Loucy (cell line): Measurements from ENCODE around the gene PM20D1.

Source experiments
- H2AFZ ChIP-seq: fragments of 200-600 bp; sonication (generic); 2 replicates; pipeline ENCODE4 v1.6.0; 2016; ENCODE audit warnings: antibody characterized with exemption, mild to moderate bottlenecking, low read length, moderate library complexity
- H3F3A ChIP-seq: fragments of 200-600 bp; 2 replicates; pipeline ENCODE4 v1.6.0; 2016; ENCODE audit warnings: antibody characterized with exemption, low read depth, mild to moderate bottlenecking
- H3K27me3 ChIP-seq: fragments of 200-600 bp; sonication (generic); 2 replicates; pipeline ENCODE4 v1.6.1; 2014; ENCODE audit warnings: low read length, mild to moderate bottlenecking; ENCODE audit not compliant: insufficient read depth, poor library complexity, severe bottlenecking
- H3K36me3 ChIP-seq: fragments of 200-600 bp; sonication (generic); 2 replicates; pipeline ENCODE4 v1.6.1; 2016; ENCODE audit warnings: low read length; ENCODE audit not compliant: insufficient read depth
- H3K4me1 ChIP-seq: fragments of 200-600 bp; sonication (generic); 2 replicates; pipeline ENCODE4 v1.5.1; 2014; ENCODE audit warnings: low read length, mild to moderate bottlenecking; ENCODE audit not compliant: insufficient read depth, poor library complexity, severe bottlenecking
- H3K4me2 ChIP-seq: fragments of 200-600 bp; sonication (generic); 2 replicates; pipeline ENCODE4 v1.6.0; 2014; ENCODE audit warnings: antibody characterized with exemption, low read length, low read depth, mild to moderate bottlenecking; ENCODE audit not compliant: poor library complexity, severe bottlenecking
- H3K4me3 ChIP-seq: fragments of 200-600 bp; sonication (generic); 2 replicates; pipeline ENCODE4 v1.5.1; 2014; ENCODE audit warnings: low read length, mild to moderate bottlenecking, mixed read lengths; ENCODE audit not compliant: poor library complexity, severe bottlenecking
- H3K79me2 ChIP-seq: fragments of 200-600 bp; sonication (generic); 2 replicates; pipeline ENCODE4 v1.6.1; 2014; ENCODE audit warnings: low read length; ENCODE audit not compliant: insufficient read depth
- H3K9ac ChIP-seq: fragments of 200-600 bp; sonication (generic); 2 replicates; pipeline ENCODE4 v1.6.0; 2014; ENCODE audit warnings: mild to moderate bottlenecking, low read depth, low read length, moderate library complexity; ENCODE audit not compliant: poor library complexity, severe bottlenecking
- H3K9me2 ChIP-seq: fragments of 200-600 bp; sonication (generic); replicated peaks from 2 replicates; pipeline ENCODE4 v1.6.1; 2016; ENCODE audit warnings: low read depth, low read length, mixed read lengths
- H3K9me3 ChIP-seq: fragments of 200-600 bp; sonication (generic); 2 replicates; pipeline ENCODE4 v1.6.1; 2014; ENCODE audit warnings: mild to moderate bottlenecking, antibody characterized with exemption, low read length, low read depth; ENCODE audit not compliant: insufficient read depth
- H4K20me1 ChIP-seq: fragments of 200-600 bp; sonication (generic); 2 replicates; pipeline ENCODE4 v1.6.0; 2014; ENCODE audit warnings: antibody characterized with exemption, low read length, mild to moderate bottlenecking; ENCODE audit not compliant: insufficient read depth, poor library complexity, severe bottlenecking
- CTCF ChIP-seq: fragments of 200-600 bp; sonication (generic); conservative IDR thresholded peaks from 2 replicates; pipeline ENCODE4 v1.5.1; 2014; ENCODE audit warnings: mild to moderate bottlenecking, antibody characterized with exemption, low read length
- EZH2phosphoT487 ChIP-seq: fragments of 200-600 bp; IDR thresholded peaks from 2 replicates; pipeline ENCODE4 v1.6.1; 2018; ENCODE audit warnings: antibody characterized with exemption, mild to moderate bottlenecking, moderate library complexity, borderline replicate concordance

Gene PM20D1

GRCh38 chr1:205837382-205837970 is 12.5 kb downstream of the PM20D1 start:
- peaks cover 45% of the 10 kb centered on the region for H3K4me1 ChIP-seq
- H3K36me3 ChIP-seq = no peaks in the 10 kb centered on the region
- H3K9ac ChIP-seq = no peak overlapping the region
- H3K79me2 ChIP-seq = no peaks in the 10 kb centered on the region
- H3K9me3 ChIP-seq = no peaks in the 10 kb centered on the region
- H3K4me2 ChIP-seq = no peak overlapping the region
- no peak overlapping the region for H3K4me3 ChIP-seq
- no peak overlapping the region for H2AFZ ChIP-seq
- no peak for TF ChIP-seq EZH2phosphoT487
- TF ChIP-seq CTCF = no peak
- no peaks in the 10 kb centered on the region for H3K27me3 ChIP-seq
- no peaks in the 10 kb centered on the region for H3K9me2 ChIP-seq
- peaks cover 8% of the 10 kb centered on the region; the same call in 1 of the 2 replicates for H3F3A ChIP-seq
- no peaks in the 10 kb centered on the region for H4K20me1 ChIP-seq

GRCh38 chr1:205834751-205835150 is 15.2 kb downstream of the PM20D1 start:
- Histone ChIP-seq H3K9me2 (no peaks in the 10 kb centered on the region), H3K79me2 (no peaks in the 10 kb centered on the region), H3K4me3 (no peak overlapping the region), H2AFZ (no peak overlapping the region), H3K4me2 (peak overlapping the region; percentile 16), H3K9ac (no peak overlapping the region), H3K4me1 (peaks cover 24% of the 10 kb centered on the region), H3K9me3 (no peaks in the 10 kb centered on the region), H3K36me3 (no peaks in the 10 kb centered on the region), H4K20me1 (no peaks in the 10 kb centered on the region), H3K27me3 (no peaks in the 10 kb centered on the region), H3F3A (no peaks in the 10 kb centered on the region)
- TF ChIP-seq EZH2phosphoT487 = no peak
- no peak for TF ChIP-seq CTCF

GRCh38 chr1:205832326-205832751 is 17.6 kb downstream of the PM20D1 start:
- no peaks in the 10 kb centered on the region for H4K20me1 ChIP-seq
- no peaks in the 10 kb centered on the region for H3K79me2 ChIP-seq

More at GRCh38 chr1:205832326-205832751, 17.6 kb downstream of the PM20D1 start:
- Histone ChIP-seq H3K9ac (no peak overlapping the region), H3F3A (no peaks in the 10 kb centered on the region), H2AFZ (no peak overlapping the region), H3K4me1 (peaks cover 11% of the 10 kb centered on the region), H3K27me3 (no peaks in the 10 kb centered on the region), H3K4me2 (no peak overlapping the region), H3K9me3 (no peaks in the 10 kb centered on the region), H3K9me2 (no peaks in the 10 kb centered on the region), H3K4me3 (no peak overlapping the region), H3K36me3 (no peaks in the 10 kb centered on the region)
- TF ChIP-seq CTCF (no peak), EZH2phosphoT487 (no peak)
